IPS DF 4.7 (cell line): ENCODE results near the gene ZNF446.
"Not testable (repeated sequence)": the region's sequence is repeated elsewhere in the genome, so short reads cannot be mapped to it uniquely, and the experiment has no call there.

Experiments used
- DNase-seq: peaks from one replicate; pipeline ENCODE4 v3.0.0-alpha.2; 2013; ENCODE audit warnings: low spot score; ENCODE audit errors: extremely low read depth

The ZNF446 gene

DNA sequence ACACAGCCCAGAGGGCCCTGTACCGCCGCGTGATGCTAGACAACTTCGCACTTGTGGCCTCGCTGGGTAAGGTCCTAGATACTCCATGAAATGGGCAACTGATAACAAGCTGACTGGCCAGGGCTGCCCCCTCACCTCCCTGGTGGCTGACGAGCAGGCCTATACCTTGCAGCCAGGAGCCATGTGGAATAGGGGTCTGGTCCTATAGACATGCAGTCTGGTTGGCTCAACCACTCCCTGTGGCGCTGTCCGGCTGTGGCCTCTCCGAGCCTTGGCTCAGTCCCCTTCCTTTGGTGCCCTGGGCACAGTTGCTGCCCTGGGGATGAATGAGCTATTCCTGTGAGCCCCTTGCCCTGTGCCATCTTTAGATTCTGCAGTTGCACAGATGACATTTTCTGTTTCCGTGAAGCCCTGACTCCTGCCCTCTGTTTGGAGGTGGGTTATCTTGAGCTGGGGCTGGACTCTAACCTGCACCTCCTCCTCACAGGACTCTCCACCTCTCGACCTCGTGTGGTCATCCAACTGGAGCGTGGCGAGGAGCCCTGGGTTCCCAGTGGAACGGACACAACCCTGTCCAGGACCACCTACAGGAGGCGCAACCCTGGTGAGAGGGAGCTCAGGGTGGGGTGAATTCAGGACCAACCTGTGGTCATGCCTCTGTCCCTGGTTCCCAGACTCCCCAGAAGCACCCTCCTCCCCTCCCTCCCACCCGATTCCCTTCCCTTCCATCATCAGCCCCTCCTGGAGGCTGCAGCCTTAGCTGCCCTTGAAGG is 6.7 kb upstream of the ZNF446 start:
- DNase-seq: no peak

- DNase-seq: not testable (repeated sequence)
Measured at GRCh38 chr19:58470837-58471543, 5.2 kb upstream of the ZNF446 start.

DNA sequence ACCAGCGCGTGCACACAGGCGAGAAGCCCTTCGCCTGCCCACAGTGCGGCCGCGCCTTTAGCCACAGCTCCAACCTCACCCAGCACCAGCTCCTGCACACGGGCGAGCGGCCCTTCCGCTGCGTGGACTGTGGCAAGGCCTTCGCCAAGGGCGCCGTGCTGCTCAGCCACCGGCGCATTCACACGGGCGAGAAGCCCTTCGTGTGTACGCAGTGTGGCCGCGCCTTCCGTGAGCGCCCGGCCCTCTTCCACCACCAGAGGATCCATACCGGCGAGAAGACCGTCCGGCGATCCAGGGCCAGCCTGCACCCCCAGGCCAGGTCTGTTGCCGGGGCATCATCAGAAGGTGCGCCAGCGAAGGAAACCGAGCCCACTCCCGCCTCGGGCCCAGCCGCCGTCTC is 4.4 kb upstream of the ZNF446 start:
- no peak for DNase-seq

- no peak for DNase-seq
Measured at GRCh38 chr19:58473775-58474174, 2.4 kb upstream of the ZNF446 start.

- DNase-seq: no peak
Measured at GRCh38 chr19:58474291-58474996, 1.7 kb upstream of the ZNF446 start.

GRCh38 chr19:58474997-58475713 is 997 bp upstream of the ZNF446 start:
- no peak for DNase-seq

DNA sequence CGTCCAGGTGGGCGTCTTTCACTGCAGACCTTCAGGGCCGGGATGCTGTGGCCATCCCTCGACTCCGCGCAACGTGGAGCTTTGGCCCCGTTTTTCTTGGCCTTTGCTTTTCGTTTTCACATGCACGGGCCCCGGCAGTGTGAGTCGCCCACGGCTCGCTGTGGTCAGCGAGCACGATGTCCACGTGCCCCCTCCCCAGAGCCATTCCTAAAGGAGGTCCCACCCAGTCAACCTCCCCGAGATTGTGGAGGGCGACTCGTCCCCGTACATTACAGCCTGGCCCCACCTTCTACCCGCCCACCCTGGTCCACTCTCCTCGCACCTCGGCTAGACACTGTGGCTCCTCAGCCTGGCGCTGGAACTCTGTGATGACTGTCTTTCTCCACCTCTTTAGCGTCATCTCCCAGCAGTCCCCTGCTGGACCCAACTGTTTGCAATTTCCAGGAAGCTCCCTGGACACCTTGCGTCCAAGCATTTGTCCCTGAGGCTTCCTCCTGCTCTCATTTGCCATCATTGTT is 405 bp downstream of the ZNF446 start:
- DNase-seq: no peak

DNA sequence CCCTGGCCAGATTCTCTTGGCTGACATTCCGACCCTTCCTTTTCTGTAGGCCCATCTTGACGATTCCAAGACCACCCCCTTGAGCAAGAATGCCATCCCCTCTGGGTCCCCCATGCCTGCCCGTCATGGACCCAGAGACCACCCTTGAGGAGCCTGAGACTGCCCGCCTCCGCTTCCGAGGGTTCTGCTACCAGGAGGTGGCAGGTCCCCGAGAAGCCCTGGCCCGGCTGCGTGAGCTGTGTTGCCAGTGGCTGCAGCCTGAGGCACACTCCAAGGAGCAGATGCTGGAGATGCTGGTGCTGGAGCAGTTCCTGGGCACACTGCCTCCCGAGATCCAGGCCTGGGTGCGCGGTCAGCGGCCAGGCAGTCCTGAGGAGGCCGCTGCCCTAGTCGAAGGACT is 978 bp downstream of the ZNF446 start:
- DNase-seq: no peak

DNA sequence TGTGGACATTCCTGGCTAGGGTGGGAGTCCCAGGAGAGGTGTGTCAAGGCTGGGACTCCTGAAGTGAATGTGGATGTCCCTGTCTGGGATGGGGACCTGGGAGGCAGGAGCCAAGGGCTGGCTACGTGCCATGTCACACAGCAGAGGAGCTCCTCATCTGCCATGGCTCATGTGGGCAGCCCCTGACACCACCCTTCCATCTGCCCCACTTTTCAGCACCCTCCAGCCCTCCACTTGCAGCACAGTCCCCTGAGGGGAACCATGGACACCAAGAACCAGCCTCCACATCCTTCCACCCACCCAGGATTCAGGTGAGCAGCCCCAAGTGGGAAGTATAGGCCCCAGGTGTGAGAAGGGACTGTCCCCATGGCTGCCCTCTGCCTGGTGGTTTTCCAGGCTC is 1.7 kb downstream of the ZNF446 start:
- DNase-seq: no peak

- no peak for DNase-seq
Measured at GRCh38 chr19:58479303-58479702, 3.2 kb downstream of the ZNF446 start.

DNA sequence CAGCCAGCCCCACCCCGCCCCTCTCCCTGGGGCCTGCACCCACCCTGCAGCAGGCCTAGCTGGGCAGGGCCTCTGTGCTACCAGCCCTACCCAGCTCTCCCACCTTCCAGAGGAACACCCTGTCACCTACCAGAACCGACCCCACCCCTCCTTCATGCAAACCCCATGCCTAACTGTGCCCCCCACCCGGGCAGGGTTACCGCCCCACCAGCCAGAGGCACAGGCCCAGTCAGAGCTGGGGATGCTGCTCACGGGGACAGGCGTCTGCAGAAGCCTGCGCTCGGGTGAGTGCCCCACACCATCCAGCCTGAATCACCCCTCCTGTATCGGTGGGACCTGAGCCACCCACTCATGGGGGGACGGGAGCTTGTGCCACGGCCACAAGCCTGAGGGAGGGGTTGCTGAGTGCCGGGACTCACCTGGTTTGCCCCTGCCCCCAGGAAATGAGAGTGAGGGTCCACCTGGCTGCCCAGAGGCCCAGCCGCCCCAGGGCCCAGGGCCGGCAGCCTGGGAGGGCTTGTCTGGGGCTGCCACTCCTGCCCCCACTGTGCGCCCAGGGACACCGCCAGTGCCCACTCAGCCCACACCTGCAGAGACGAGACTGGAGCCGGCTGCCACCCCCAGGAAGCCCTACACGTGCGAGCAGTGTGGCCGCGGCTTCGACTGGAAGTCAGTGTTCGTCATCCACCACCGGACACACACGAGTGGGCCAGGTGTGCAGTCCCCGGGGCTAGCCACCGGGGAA is 3.8 kb downstream of the ZNF446 start:
- DNase-seq: no peak

- DNase-seq: no peak
Measured at GRCh38 chr19:58480481-58480830, 4.3 kb downstream of the ZNF446 start.

DNA sequence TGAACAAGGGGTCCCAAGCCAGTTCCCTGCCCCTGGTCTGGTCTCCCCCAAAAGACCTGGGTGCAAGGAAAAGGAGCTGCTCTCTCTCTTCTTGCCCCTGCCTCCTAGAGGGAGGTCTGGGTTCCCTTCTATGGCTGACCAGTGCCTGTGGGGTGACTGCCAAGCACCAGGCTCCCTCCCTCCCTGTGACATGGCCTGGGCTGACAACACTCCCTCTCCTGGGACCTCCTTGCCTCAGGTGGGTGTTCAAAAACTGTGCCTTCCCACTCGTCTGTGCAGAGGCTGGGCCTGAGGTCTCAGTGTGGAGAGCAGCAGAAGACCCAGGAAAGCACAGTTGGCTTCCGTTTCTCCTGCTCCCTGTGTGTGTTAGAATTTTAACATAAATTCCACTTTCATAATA is 4.7 kb downstream of the ZNF446 start:
- no peak for DNase-seq

DNA sequence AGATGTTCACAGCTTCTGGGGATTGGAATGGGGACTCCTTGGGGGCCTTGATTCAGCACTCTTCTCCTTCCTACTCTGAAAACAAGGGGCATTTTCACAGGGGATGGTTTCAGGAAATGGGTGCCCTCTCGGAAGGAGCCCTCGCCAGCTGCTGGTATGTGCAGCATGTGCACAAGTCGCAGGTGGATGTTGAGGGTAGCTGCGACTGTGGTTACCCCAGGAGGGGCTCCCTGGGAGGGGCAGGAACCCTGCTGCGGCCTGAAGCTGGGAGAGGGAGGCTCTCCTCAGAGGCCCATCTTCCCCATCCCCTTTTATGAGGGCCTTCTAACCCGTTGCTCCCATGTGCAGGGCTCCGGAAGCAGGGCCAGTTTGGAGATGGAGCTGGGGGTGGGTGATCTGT is 6.2 kb downstream of the ZNF446 start:
- DNase-seq: no peak

GRCh38 chr19:58483776-58484175 is 7.6 kb downstream of the ZNF446 start:
- DNase-seq: no peak

DNA sequence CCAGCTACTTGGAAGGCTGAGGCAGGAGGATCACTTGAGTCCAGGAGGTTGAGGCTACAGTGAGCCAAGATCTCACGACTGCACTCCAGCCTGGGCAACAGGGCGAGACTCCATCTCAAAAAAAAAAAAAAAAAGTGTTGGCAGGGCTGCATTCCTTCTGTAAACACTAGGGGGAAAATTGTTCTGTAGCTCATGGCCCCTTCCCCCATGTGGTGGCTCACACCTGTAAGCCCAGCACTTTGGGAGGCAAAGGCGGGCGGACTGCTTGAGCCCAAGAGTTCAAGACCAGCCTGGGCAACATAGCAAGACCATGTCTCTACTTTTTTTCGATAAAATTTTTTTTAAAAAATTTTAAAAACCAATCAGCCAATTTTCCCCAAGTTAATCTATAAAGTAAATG is 8.2 kb downstream of the ZNF446 start:
- DNase-seq: not testable (repeated sequence)

DNA sequence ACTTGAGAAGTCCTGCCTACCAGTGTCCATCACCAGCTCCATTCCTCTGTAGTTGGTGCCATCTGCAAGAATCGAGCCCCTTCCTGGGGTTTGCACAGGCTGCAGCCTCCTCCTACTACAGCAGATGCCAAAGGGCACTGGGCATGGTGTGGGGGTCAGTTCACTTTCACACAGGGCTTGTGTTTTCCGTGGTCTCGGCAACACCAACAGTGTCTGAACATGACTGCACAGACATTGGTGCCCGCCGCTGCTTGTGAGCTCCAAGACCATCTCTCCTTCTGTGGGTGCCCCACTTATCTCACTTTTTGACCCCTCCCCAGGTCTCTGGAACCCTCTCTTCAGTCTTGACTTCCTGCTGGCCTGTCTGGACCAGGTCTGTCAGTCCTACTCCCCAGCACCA is 15.2 kb downstream of the ZNF446 start:
- no peak for DNase-seq

- no peak for DNase-seq
Measured at GRCh38 chr19:58492265-58492664, 16.1 kb downstream of the ZNF446 start.

GRCh38 chr19:58497634-58498170 is 21.6 kb downstream of the ZNF446 start:
- DNase-seq: no peak

DNA sequence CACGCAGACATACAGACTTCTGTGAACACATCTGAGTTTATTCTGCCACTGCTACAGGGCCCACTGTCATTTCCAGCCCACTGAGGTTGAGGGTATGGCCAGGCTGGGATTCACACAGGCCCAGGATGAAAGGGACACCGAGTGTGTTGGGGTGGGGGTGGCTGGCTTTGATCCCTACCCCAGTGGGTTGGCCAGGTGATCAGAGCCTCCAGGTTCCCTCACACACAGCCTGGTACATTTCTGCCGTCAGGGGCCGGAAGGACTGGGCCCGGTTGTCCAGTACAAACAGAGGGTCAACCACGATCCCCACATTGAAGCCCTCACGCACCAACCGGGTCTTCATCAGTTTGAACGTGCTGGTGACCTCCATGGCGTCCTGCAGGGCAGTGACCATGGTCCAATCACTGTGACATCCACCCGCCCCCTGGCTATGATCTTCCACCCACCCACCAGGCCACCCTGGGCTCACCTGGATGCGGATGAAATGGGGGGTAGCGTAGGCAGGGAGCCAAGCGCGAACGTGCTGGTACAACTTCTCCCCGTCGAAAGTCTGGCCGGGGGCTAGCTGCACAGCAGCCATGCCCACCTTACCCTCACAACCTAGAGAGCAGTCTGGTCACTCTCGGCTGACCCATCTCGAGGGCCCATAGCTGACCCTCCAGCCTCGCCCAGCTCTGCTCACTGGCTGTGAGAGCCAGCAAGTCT is 22.3 kb downstream of the ZNF446 start:
- DNase-seq: no peak
